ENCODE results near the gene PPP1R3G. TPM values are rescaled to one million over a fixed set of nuclear protein-coding genes. Genes with fewer than 3 reads are reported as not detected.
"Not testable (repeated sequence)": the region's sequence is repeated elsewhere in the genome, so short reads cannot be mapped to it uniquely, and the experiment has no call there.

Gene PPP1R3G
- total RNA-seq, 1 experiment from 2014 or later, result 0.29 TPM

- DNase-seq (ENCODE audit: low read depth), result no peak
Observed at GRCh38 chr6:5119090-5119951, 34.2 kb downstream of the PPP1R3G start.

- no peak for DNase-seq (ENCODE audit: low read depth)
Observed at GRCh38 chr6:5120011-5120410, 34.9 kb downstream of the PPP1R3G start.

- DNase-seq (ENCODE audit: low read depth), result not testable (repeated sequence)
Observed at GRCh38 chr6:5120543-5120942, 35.4 kb downstream of the PPP1R3G start.

GRCh38 chr6:5121479-5121878, 36.3 kb downstream of the PPP1R3G start:
- DNase-seq (ENCODE audit: low read depth), result no peak

- DNase-seq (ENCODE audit: low read depth), result no peak
Observed at GRCh38 chr6:5121956-5122355, 36.8 kb downstream of the PPP1R3G start.

GRCh38 chr6:5122504-5123112, 37.5 kb downstream of the PPP1R3G start:
- no peak for DNase-seq (ENCODE audit: low read depth)

- no peak for DNase-seq (ENCODE audit: low read depth)
Observed at GRCh38 chr6:5123296-5124143, 38.4 kb downstream of the PPP1R3G start.

- no peak for DNase-seq (ENCODE audit: low read depth)
Observed at GRCh38 chr6:5124526-5124925, 39.4 kb downstream of the PPP1R3G start.

GRCh38 chr6:5125152-5126006, 40.2 kb downstream of the PPP1R3G start:
- DNase-seq (ENCODE audit: low read depth), result peak; percentile 71

- DNase-seq (ENCODE audit: low read depth), result peak; percentile 17
Observed at GRCh38 chr6:5126214-5126613, 41.1 kb downstream of the PPP1R3G start.

GRCh38 chr6:5127106-5127687, 42.1 kb downstream of the PPP1R3G start:
- DNase-seq (ENCODE audit: low read depth), result no peak

- DNase-seq (ENCODE audit: low read depth), result no peak
Observed at GRCh38 chr6:5128351-5128750, 43.2 kb downstream of the PPP1R3G start.

GRCh38 chr6:5130135-5130866, 45.2 kb downstream of the PPP1R3G start:
- no peak for DNase-seq (ENCODE audit: low read depth)

GRCh38 chr6:5132731-5133130, 47.6 kb downstream of the PPP1R3G start:
- DNase-seq (ENCODE audit: low read depth), result peak; percentile 42

GRCh38 chr6:5133943-5134342, 48.8 kb downstream of the PPP1R3G start:
- DNase-seq (ENCODE audit: low read depth), result no peak

- DNase-seq (ENCODE audit: low read depth), result peak; percentile 40
Observed at GRCh38 chr6:5135788-5136376, 50.7 kb downstream of the PPP1R3G start.

- DNase-seq (ENCODE audit: low read depth), result no peak
Observed at GRCh38 chr6:5136851-5137250, 51.7 kb downstream of the PPP1R3G start.
